Neural cell (in vitro differentiated cells): ENCODE data around the gene RTN4R. TPM values are rescaled to one million over a fixed set of nuclear protein-coding genes. Genes with fewer than 3 reads are reported as not detected.

ENCODE experiments used
- H2AFZ ChIP-seq: fragments of 200-600, 300-800 bp; sonication (generic), shearing (Covaris generic); 2 replicates; pipeline ENCODE4 v1.6.0; 2014; ENCODE audit warnings: low read depth, mild to moderate bottlenecking, antibody characterized with exemption, low read length, moderate library complexity
- H3F3A ChIP-seq: fragments of 200-600 bp; shearing (Covaris generic); 2 replicates; pipeline ENCODE4 v1.6.1; 2016; ENCODE audit warnings: mild to moderate bottlenecking, moderate library complexity, mixed read lengths, antibody characterized with exemption, low read length; ENCODE audit not compliant: insufficient read depth, poor library complexity, severe bottlenecking
- H3K27ac ChIP-seq: fragments of 200-600, 300-800 bp; sonication (generic), shearing (Covaris generic); 2 replicates; pipeline ENCODE4 v1.5.1; 2014; ENCODE audit warnings: mild to moderate bottlenecking, low read length, moderate library complexity
- H3K27me3 ChIP-seq: fragments of 300-800, 200-600 bp; sonication (generic), shearing (Covaris generic); 2 replicates; pipeline ENCODE4 v1.6.0; 2014; ENCODE audit warnings: mild to moderate bottlenecking, low read depth, low read length, moderate library complexity; ENCODE audit not compliant: insufficient read depth
- H3K36me3 ChIP-seq: fragments of 300-800, 200-600 bp; sonication (generic), shearing (Covaris generic); 2 replicates; pipeline ENCODE4 v1.5.1; 2014; ENCODE audit warnings: mild to moderate bottlenecking, antibody characterized with exemption, low read length, moderate library complexity; ENCODE audit not compliant: insufficient read depth
- H3K4me2 ChIP-seq: fragments of 300-800, 200-600 bp; sonication (generic), shearing (Covaris generic); 2 replicates; pipeline ENCODE4 v1.6.0; 2014; ENCODE audit warnings: mild to moderate bottlenecking, low read length
- H3K4me3 ChIP-seq: fragments of 300-800, 200-600 bp; sonication (generic), shearing (Covaris generic); 2 replicates; pipeline ENCODE4 v1.5.1; 2014; ENCODE audit warnings: mild to moderate bottlenecking, low read length, moderate library complexity
- H3K79me2 ChIP-seq: fragments of 200-600 bp; shearing (Covaris generic); replicated peaks from 2 replicates; pipeline ENCODE4 v1.6.0; 2014; ENCODE audit warnings: mild to moderate bottlenecking, low read length, moderate library complexity; ENCODE audit not compliant: insufficient read depth
- H3K9ac ChIP-seq: fragments of 300-800, 200-600 bp; sonication (generic), shearing (Covaris generic); 2 replicates; pipeline ENCODE4 v1.6.1; 2016; ENCODE audit warnings: mild to moderate bottlenecking, low read length, mixed read lengths
- H3K9me2 ChIP-seq: fragments of 200-600 bp; shearing (Covaris generic); 2 replicates; pipeline ENCODE4 v1.6.1; 2016; ENCODE audit warnings: mild to moderate bottlenecking, low read length, mixed read lengths; ENCODE audit not compliant: insufficient read depth
- H3K9me3 ChIP-seq: fragments of 200-600, 300-800 bp; sonication (generic), shearing (Covaris generic); 2 replicates; pipeline ENCODE4 v1.6.1; 2016; ENCODE audit warnings: mild to moderate bottlenecking, mixed run types, low read length, moderate library complexity, mixed read lengths
- H4K20me1 ChIP-seq: fragments of 200-600 bp; shearing (Covaris generic); 2 replicates; pipeline ENCODE4 v1.6.1; 2016; ENCODE audit warnings: mild to moderate bottlenecking, mixed run types; ENCODE audit not compliant: insufficient read depth
- CTCF ChIP-seq: fragments of 450-650 bp; IDR thresholded peaks from 2 replicates; pipeline ENCODE4 v1.5.1; 2014; ENCODE audit warnings: antibody characterized with exemption, mild to moderate bottlenecking, moderate library complexity; ENCODE audit not compliant: poor library complexity, severe bottlenecking
- EP300 ChIP-seq: fragments of 450-650 bp; conservative IDR thresholded peaks from 2 replicates; pipeline ENCODE4 v1.6.1; 2014; ENCODE audit warnings: antibody characterized with exemption, mild to moderate bottlenecking, moderate library complexity; ENCODE audit not compliant: poor library complexity, severe bottlenecking
- EZH2 ChIP-seq: fragments of 200-600, 300-800 bp; shearing (Covaris generic), sonication (generic); IDR thresholded peaks from 2 replicates; pipeline ENCODE4 v1.6.1; 2014; ENCODE audit warnings: antibody characterized with exemption, low read length, borderline replicate concordance, mild to moderate bottlenecking; ENCODE audit not compliant: insufficient read depth, poor library complexity, severe bottlenecking
- MXI1 ChIP-seq: fragments of 450-650 bp; conservative IDR thresholded peaks from 2 replicates; pipeline ENCODE4 v1.6.1; 2014; ENCODE audit warnings: antibody characterized with exemption, mild to moderate bottlenecking; ENCODE audit not compliant: poor library complexity, severe bottlenecking
- POLR2AphosphoS5 ChIP-seq: IDR thresholded peaks from 2 replicates; pipeline ENCODE4 v1.6.1; 2012
- RAD21 ChIP-seq: fragments of 450-650 bp; conservative IDR thresholded peaks from 2 replicates; pipeline ENCODE4 v1.6.1; 2014; ENCODE audit warnings: antibody characterized with exemption, mild to moderate bottlenecking, moderate library complexity
- REST ChIP-seq: IDR thresholded peaks from 2 replicates; pipeline ENCODE4 v1.6.1; 2012; ENCODE audit warnings: borderline replicate concordance
- SMC3 ChIP-seq: fragments of 450-650 bp; conservative IDR thresholded peaks from 2 replicates; pipeline ENCODE4 v1.6.1; 2014; ENCODE audit warnings: antibody characterized with exemption, mild to moderate bottlenecking, moderate library complexity; ENCODE audit not compliant: poor library complexity
- TAF1 ChIP-seq: IDR thresholded peaks from 2 replicates; pipeline ENCODE4 v1.6.1; 2012; ENCODE audit warnings: low read depth
- polyA plus RNA-seq: library from polyadenylated mRNA; depleted of rRNA; stranded (reverse); fragments of >200 nt; gene quantifications from 2 replicates; pipeline ENCODE4 v1.2.3, GENCODE V29; 2014

RTN4R gene
- polyA plus RNA-seq, 1 donor from 2014 or later = 13.6 TPM

GRCh38 chr22:20232237-20232598, 35.9 kb downstream of the RTN4R start:
- Histone ChIP-seq H3K9ac (no peak overlapping the region), H3K27ac (no peak overlapping the region), H3K79me2 (no peaks in the 10 kb centered on the region), H3K9me3 (no peaks in the 10 kb centered on the region), H3K4me3 (no peak overlapping the region), H3K36me3 (no peaks in the 10 kb centered on the region), H3K27me3 (no peaks in the 10 kb centered on the region), H4K20me1 (no peaks in the 10 kb centered on the region), H2AFZ (no peak overlapping the region), H3K4me2 (no peak overlapping the region), H3F3A (no peaks in the 10 kb centered on the region), H3K9me2 (no peaks in the 10 kb centered on the region)
- no peak for TF ChIP-seq TAF1
- TF ChIP-seq POLR2AphosphoS5 = no peak
- no peak for TF ChIP-seq SMC3
- TF ChIP-seq EZH2 = no peak
- TF ChIP-seq MXI1 = no peak
- TF ChIP-seq CTCF = no peak

GRCh38 chr22:20231514-20232236, 36.4 kb downstream of the RTN4R start:
- H3K9ac ChIP-seq = no peak overlapping the region
- no peaks in the 10 kb centered on the region for H3K27me3 ChIP-seq
- no peaks in the 10 kb centered on the region for H3K36me3 ChIP-seq
- H3K79me2 ChIP-seq = no peaks in the 10 kb centered on the region
- no peak overlapping the region for H2AFZ ChIP-seq
- no peak overlapping the region for H3K4me2 ChIP-seq
- H3K27ac ChIP-seq = no peak overlapping the region
- no peaks in the 10 kb centered on the region for H3K9me3 ChIP-seq
- H4K20me1 ChIP-seq = no peaks in the 10 kb centered on the region
- H3F3A ChIP-seq = no peaks in the 10 kb centered on the region
- no peaks in the 10 kb centered on the region for H3K9me2 ChIP-seq
- H3K4me3 ChIP-seq = no peak overlapping the region
- TF ChIP-seq REST = no peak
- TF ChIP-seq MXI1 = no peak
- TF ChIP-seq RAD21 = no peak
- no peak for TF ChIP-seq SMC3
- no peak for TF ChIP-seq EP300
- TF ChIP-seq EZH2 = no peak
- no peak for TF ChIP-seq CTCF
- no peak for TF ChIP-seq POLR2AphosphoS5
- no peak for TF ChIP-seq TAF1
